Measurements from ENCODE around the gene PPM1K. TPM values are rescaled to one million over a fixed set of nuclear protein-coding genes. Genes with fewer than 3 reads are reported as not detected.

Gene PPM1K
- total RNA-seq, 2 experiments from 2014 or later, result 71.0 to 78.1 TPM

- CTCF ChIA-PET, result no interaction called here
- no peaks in the 10 kb centered on the region for H3K9me3 Mint-ChIP-seq
- H3K4me1 Mint-ChIP-seq (ENCODE audit: low read depth), result no peaks in the 10 kb centered on the region
- no peaks in the 10 kb centered on the region for H3K36me3 ChIP-seq (ENCODE audit: insufficient read depth, low read length)
- H3K4me3 ChIP-seq (ENCODE audit: low read length), result no peak overlapping the region
- no peak for DNase-seq
- H3K27me3 ChIP-seq (ENCODE audit: control insufficient read depth in 1 of 2, insufficient read depth in 2 of 2, low read length in 2 of 2), result no peaks in the 10 kb centered on the region
- TF ChIP-seq CTCF (IDR thresholded peaks at IDR 0.05), result no peak
- no peak overlapping the region for H3K4me3 Mint-ChIP-seq
- ATAC-seq (ENCODE audit: poor library complexity), result no peak
- no peak overlapping the region for H3K27ac ChIP-seq (ENCODE audit: low read depth in 1 of 2, low read length in 2 of 2)
- H3K27me3 Mint-ChIP-seq, result no peaks in the 10 kb centered on the region
- no peaks in the 10 kb centered on the region for H3K36me3 Mint-ChIP-seq (ENCODE audit: low read depth)
- H3K9me3 ChIP-seq (ENCODE audit: control insufficient read depth in 1 of 2, insufficient read depth in 1 of 2, low read length in 2 of 2), result no peaks in the 10 kb centered on the region
- intact Hi-C loops (cut with DNase I, micrococcal nuclease), result no loop called here
- no peaks in the 10 kb centered on the region for H3K4me1 ChIP-seq (ENCODE audit: insufficient read depth, low read length)
- POLR2A ChIA-PET, result no interaction called here
- no peak overlapping the region for H3K27ac Mint-ChIP-seq
Observed at GRCh38 chr4:88295656-88296055, 11.3 kb upstream of the PPM1K start.

DNA sequence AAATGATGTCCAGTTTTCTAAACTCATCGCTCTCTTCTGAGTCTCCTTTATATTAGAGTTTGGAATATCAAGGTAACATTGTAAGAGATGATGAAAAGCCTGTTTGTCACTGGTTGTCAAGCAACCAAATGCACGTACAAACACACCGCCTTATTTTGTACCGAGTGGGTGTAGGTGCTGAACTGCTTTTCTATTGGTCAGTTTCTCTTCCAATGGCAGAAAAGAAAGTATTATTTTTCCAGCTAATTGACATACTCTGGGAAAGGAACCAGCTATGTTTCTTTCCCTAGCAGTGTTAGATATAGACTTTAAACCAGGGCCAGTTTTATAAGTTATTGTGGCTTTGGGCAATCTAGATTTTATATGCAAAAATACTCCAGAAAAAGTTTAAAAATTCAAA, 6.6 kb upstream of the PPM1K start:
- H3K4me1 Mint-ChIP-seq (ENCODE audit: low read depth), result no peaks in the 10 kb centered on the region
- no peaks in the 10 kb centered on the region for H3K9me3 Mint-ChIP-seq
- ATAC-seq (ENCODE audit: poor library complexity) (no peak), DNase-seq (no peak)
- Histone ChIP-seq H3K9me3 (ENCODE audit: control insufficient read depth in 1 of 2, insufficient read depth in 1 of 2, low read length in 2 of 2) (no peaks in the 10 kb centered on the region), H3K4me1 (ENCODE audit: insufficient read depth, low read length) (no peaks in the 10 kb centered on the region), H3K27ac (ENCODE audit: low read depth in 1 of 2, low read length in 2 of 2) (no peak overlapping the region), H3K4me3 (ENCODE audit: low read length) (no peak overlapping the region), H3K36me3 (ENCODE audit: insufficient read depth, low read length) (no peaks in the 10 kb centered on the region), H3K27me3 (ENCODE audit: control insufficient read depth in 1 of 2, insufficient read depth in 2 of 2, low read length in 2 of 2) (no peaks in the 10 kb centered on the region)
- no peaks in the 10 kb centered on the region for H3K27me3 Mint-ChIP-seq
- H3K4me3 Mint-ChIP-seq, result no peak overlapping the region
- no peak for TF ChIP-seq CTCF (IDR thresholded peaks at IDR 0.05)
- ChIA-PET POLR2A (no interaction called here), CTCF (no interaction called here)
- H3K27ac Mint-ChIP-seq, result no peak overlapping the region
- H3K36me3 Mint-ChIP-seq (ENCODE audit: low read depth), result no peaks in the 10 kb centered on the region
- intact Hi-C loops (cut with DNase I, micrococcal nuclease), result loop anchor here in 1 of 2 experiments (5.0 kb wide), 1 partner anchor 36 kb away; no protein-coding TSS in a partner anchor

DNA sequence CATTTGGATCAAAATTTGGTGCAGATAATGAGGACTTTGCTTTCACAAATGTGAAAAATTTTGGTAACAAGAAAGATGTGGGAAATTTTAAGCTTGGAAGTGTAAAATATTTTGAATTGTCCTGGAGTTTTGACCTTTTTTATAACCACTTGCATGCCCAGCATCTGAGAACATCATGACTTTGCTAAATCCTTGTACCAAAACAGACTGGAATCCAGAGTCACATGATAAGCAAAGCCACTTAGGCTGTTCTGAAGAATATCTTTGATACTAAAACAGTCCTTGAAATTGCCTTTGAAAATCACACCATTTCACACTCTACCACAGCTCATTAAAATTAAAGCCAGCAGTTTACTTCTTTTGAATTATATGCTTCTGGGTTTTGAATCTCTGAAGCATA, 2.5 kb upstream of the PPM1K start:
- Histone ChIP-seq H3K4me3 (ENCODE audit: low read length) (no peak overlapping the region), H3K27ac (ENCODE audit: low read depth in 1 of 2, low read length in 2 of 2) (no peak overlapping the region), H3K36me3 (ENCODE audit: insufficient read depth, low read length) (no peaks in the 10 kb centered on the region), H3K4me1 (ENCODE audit: insufficient read depth, low read length) (peaks cover 14% of the 10 kb centered on the region), H3K27me3 (ENCODE audit: control insufficient read depth in 1 of 2, insufficient read depth in 2 of 2, low read length in 2 of 2) (no peaks in the 10 kb centered on the region), H3K9me3 (ENCODE audit: control insufficient read depth in 1 of 2, insufficient read depth in 1 of 2, low read length in 2 of 2) (no peaks in the 10 kb centered on the region)
- Mint-ChIP-seq H3K27me3 (no peaks in the 10 kb centered on the region), H3K36me3 (ENCODE audit: low read depth) (peaks cover 20% of the 10 kb centered on the region), H3K27ac (peak overlapping the region; percentile 99), H3K9me3 (no peaks in the 10 kb centered on the region), H3K4me3 (no peak overlapping the region), H3K4me1 (ENCODE audit: low read depth) (peaks cover 26% of the 10 kb centered on the region)
- ChIA-PET CTCF (no interaction called here), POLR2A (interaction anchor here (0.9 to 1.2 kb wide), 2 partner anchors 95 to 1014 kb away, joined by 4 read pairs; no protein-coding TSS in a partner anchor)
- ATAC-seq (ENCODE audit: poor library complexity), result no peak
- intact Hi-C loops (cut with DNase I, micrococcal nuclease), result loop anchor here in 1 of 2 experiments (5.0 kb wide), 1 partner anchor 825 kb away; the partner anchor contains the start of gene TIGD2
- no peak for TF ChIP-seq CTCF (IDR thresholded peaks at IDR 0.05)
- no peak for DNase-seq
